K562 (cell line): Measurements from ENCODE around the gene PLTP. TPM values are rescaled to one million over a fixed set of nuclear protein-coding genes. Genes with fewer than 3 reads are reported as not detected.
A peak's percentile ranks its signal among the peaks of the same experiment; 100 is the strongest.

Experiments
- EHMT2 ChIP-seq: fragments of 450-650 bp; IDR thresholded peaks from 2 replicates; pipeline ENCODE4 v1.6.1; 2018; ENCODE audit warnings: antibody characterized with exemption
- EWSR1 ChIP-seq: fragments of 450-650 bp; IDR thresholded peaks from 2 replicates; pipeline ENCODE4 v1.6.1; 2018; ENCODE audit warnings: borderline replicate concordance, mild to moderate bottlenecking, low read depth, moderate library complexity; ENCODE audit not compliant: partially characterized antibody
- FIP1L1 ChIP-seq: fragments of 200-400 bp; formaldehyde crosslinking; IDR thresholded peaks from 2 replicates; pipeline ENCODE4 v1.6.1; 2018; ENCODE audit warnings: mild to moderate bottlenecking, low read depth, low read length; ENCODE audit not compliant: poor library complexity, severe bottlenecking
- FOXK2 ChIP-seq, 2 experiments: fragments of 450-650 bp; IDR thresholded peaks in 1 of 2; conservative IDR thresholded peaks in 1 of 2; 2 replicates each; pipeline ENCODE4 v1.6.1; 2016; ENCODE audit warnings: low read depth in 2 of 2, mild to moderate bottlenecking in 1 of 2
- ILK ChIP-seq: fragments of 450-650 bp; IDR thresholded peaks from 2 replicates; pipeline ENCODE4 v1.6.1; 2016; ENCODE audit warnings: missing genetic modification characterization, low read depth, mild to moderate bottlenecking, missing compliant biosample characterization, moderate library complexity, borderline replicate concordance
- JUND ChIP-seq, 2 experiments: IDR thresholded peaks; 2 replicates in 1 of 2; 3 replicates in 1 of 2; pipeline ENCODE4 v1.6.1; 2011; ENCODE audit warnings: borderline replicate concordance in 2 of 2, low read depth in 2 of 2, low read length in 2 of 2, improper control_type of control experiment in 1 of 2, missing biosample characterization in 1 of 2, missing genetic modification characterization in 1 of 2, missing genetic modification reagents in 1 of 2
- LEF1 ChIP-seq: fragments of 450-650 bp; IDR thresholded peaks from 2 replicates; pipeline ENCODE4 v1.6.1; 2016; ENCODE audit warnings: mild to moderate bottlenecking
- NCOA1 ChIP-seq: fragments of 450-650 bp; IDR thresholded peaks from 2 replicates; pipeline ENCODE4 v1.6.1; 2016; ENCODE audit warnings: low read depth
- PBX2 ChIP-seq, 2 experiments: IDR thresholded peaks in 1 of 2; conservative IDR thresholded peaks in 1 of 2; 2 replicates each; pipeline ENCODE4 v1.6.1; 2016; ENCODE audit warnings: low read depth in 2 of 2, mild to moderate bottlenecking in 1 of 2, missing compliant biosample characterization in 1 of 2, missing genetic modification characterization in 1 of 2, moderate library complexity in 1 of 2
- PCBP1 ChIP-seq: fragments of 200-400 bp; formaldehyde crosslinking; IDR thresholded peaks from 2 replicates; pipeline ENCODE4 v1.6.1; 2018; ENCODE audit warnings: mild to moderate bottlenecking, low read depth, low read length; ENCODE audit not compliant: poor library complexity, severe bottlenecking
- SMAD2 ChIP-seq: fragments of 150-350 bp; IDR thresholded peaks from 2 replicates; pipeline ENCODE4 v1.6.1; 2014; ENCODE audit warnings: low read depth, mild to moderate bottlenecking, low read length
- SOX6 ChIP-seq: fragments of 450-650 bp; IDR thresholded peaks from 2 replicates; pipeline ENCODE4 v1.6.1; 2014; ENCODE audit warnings: mild to moderate bottlenecking
- TRIM25 ChIP-seq: fragments of 450-650 bp; IDR thresholded peaks from 2 replicates; pipeline ENCODE4 v1.7.0; 2016; ENCODE audit warnings: borderline replicate concordance
- ZBTB11 ChIP-seq, 3 experiments: fragments of 200-800 bp in 1 of 3; fragments of 250-450 bp in 1 of 3; fragments of 450-650 bp in 1 of 3; sonication (Bioruptor Pico) in 1 of 3; sonication (Bioruptor generic) in 1 of 3; formaldehyde crosslinking in 1 of 3; IDR thresholded peaks; 2 replicates each; pipeline versions ENCODE4 v1.6.1 to v1.8.0; 2016 to 2022; ENCODE audit warnings: mild to moderate bottlenecking in 2 of 3, missing genetic modification characterization in 2 of 3, missing compliant biosample characterization in 1 of 3, moderate library complexity in 1 of 3
- ZKSCAN1 ChIP-seq: fragments of 150-350 bp; IDR thresholded peaks from 2 replicates; pipeline ENCODE4 v1.6.1; 2016; ENCODE audit warnings: low read depth, low read length
- polyA plus RNA-seq, 8 experiments: library from polyadenylated mRNA; depleted of rRNA in 4 of 8; stranded (reverse) in 5 of 8; unstranded in 3 of 8; fragments of >200 nt; fragmentation: Nextera tagmentation in 2 of 8; fragmentation: Illumina TruSeq in 1 of 8; extraction: Ambion mirVana in 2 of 8; extraction: Trizol in 1 of 8; gene quantifications; 2 replicates each; pipeline versions ENCODE4 v1.2.1 to v1.2.3, GENCODE V29; 2011 to 2014; ENCODE audit warnings: inconsistent platforms in 1 of 8, missing spikeins in 1 of 8
- total RNA-seq, 7 experiments: library from RNA; depleted of rRNA in 6 of 7; stranded (reverse); fragments of >200 nt in 6 of 7; fragmentation: Illumina TruSeq in 2 of 7; extraction: Trizol in 2 of 7; gene quantifications; 2 replicates each; pipeline versions ENCODE4 v1.2.1 to v1.2.3, GENCODE V29; 2011 to 2021; ENCODE audit warnings: low replicate concordance in 1 of 7
- TF ChIP-seq, protein P1 (sequence below): fragments of 250-450 bp; sonication (Bioruptor Pico); IDR thresholded peaks from 2 replicates; pipeline ENCODE4 v1.5.1; 2021; ENCODE audit warnings: mild to moderate bottlenecking

PLTP gene
- total and polyA plus RNA-seq, 9 of the 15 experiments (the other 6 are each of a cell fraction or from before 2014, with no cell fraction given): 2.8 to 29.3 (median 17.6) TPM

DNA sequence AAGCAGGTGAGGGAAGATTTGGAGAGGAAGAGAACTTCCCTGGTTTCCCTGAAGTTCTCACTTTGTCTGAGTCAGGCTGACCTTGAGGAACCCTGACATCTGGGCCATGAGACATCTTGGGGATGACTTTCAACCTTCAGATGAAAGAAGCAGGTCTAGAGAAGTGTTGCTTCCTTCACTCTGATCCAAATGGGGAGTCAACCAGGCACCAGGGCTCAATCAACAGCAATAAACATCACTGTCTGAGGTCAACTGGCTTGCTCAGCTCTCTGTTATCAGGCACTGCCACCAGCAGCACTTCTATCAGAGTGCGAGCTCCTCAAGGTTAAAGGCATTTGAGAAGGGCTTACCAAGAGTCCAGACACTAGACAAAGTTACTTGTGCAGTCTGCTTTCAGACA is 61.0 kb downstream of the PLTP start (continued):
- TF ChIP-seq, protein P1, sequence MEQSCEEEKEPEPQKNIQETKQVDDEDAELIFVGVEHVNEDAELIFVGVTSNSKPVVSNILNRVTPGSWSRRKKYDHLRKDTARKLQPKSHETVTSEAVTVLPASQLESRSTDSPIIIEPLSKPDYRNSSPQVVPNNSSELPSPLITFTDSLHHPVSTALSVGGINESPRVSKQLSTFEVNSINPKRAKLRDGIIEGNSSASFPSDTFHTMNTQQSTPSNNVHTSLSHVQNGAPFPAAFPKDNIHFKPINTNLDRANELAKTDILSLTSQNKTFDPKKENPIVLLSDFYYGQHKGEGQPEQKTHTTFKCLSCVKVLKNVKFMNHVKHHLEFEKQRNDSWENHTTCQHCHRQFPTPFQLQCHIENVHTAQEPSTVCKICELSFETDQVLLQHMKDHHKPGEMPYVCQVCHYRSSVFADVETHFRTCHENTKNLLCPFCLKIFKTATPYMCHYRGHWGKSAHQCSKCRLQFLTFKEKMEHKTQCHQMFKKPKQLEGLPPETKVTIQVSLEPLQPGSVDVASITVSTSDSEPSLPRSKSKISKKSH (CRISPR knock-in tag): no peak
- peak; percentile 59 for TF ChIP-seq LEF1
- no peak for TF ChIP-seq EWSR1
- TF ChIP-seq ZBTB11 (CRISPR knock-in tag; IDR thresholded peaks at IDR 0.05): 0 out of 6 replicates have a peak, but pooled peaks of 1 of the 3 experiments have one; percentile 43
- no peak for TF ChIP-seq PBX2 (CRISPR knock-in tag; IDR thresholded peaks at IDR 0.05; ENCODE audit: low read depth)
- TF ChIP-seq PBX2 (tag; conservative IDR thresholded peaks at IDR 0.05; ENCODE audit: low read depth): peak; percentile 50
- TF ChIP-seq FOXK2 (conservative IDR thresholded peaks at IDR 0.05 in 1 of 2, IDR thresholded peaks at IDR 0.05 in 1 of 2; ENCODE audit: low read depth in 2 of 2): peak; percentile 43 to 55; a peak in 2 of 4 replicates
- TF ChIP-seq SOX6: peak; percentile 35; the same call in 1 of the 2 replicates
- no peak for TF ChIP-seq ZKSCAN1
- peak; percentile 70; the same call in 1 of the 2 replicates for TF ChIP-seq EHMT2
- peak; percentile 27; the same call in 1 of the 2 replicates for TF ChIP-seq NCOA1
- TF ChIP-seq TRIM25: no peak
- no peak for TF ChIP-seq FIP1L1
- no peak for TF ChIP-seq ILK (tag)
- peak; percentile 36; the same call in 1 of the 2 replicates for TF ChIP-seq JUND (IDR thresholded peaks at IDR 0.05; ENCODE audit: borderline replicate concordance, low read depth, low read length)
- peak; percentile 54; the same call in 1 of the 3 replicates for TF ChIP-seq JUND (tag; IDR thresholded peaks at IDR 0.05; ENCODE audit: borderline replicate concordance, low read depth, low read length)
- TF ChIP-seq PCBP1: no peak
- no peak for TF ChIP-seq SMAD2
